Cerebellar nuclear complex (tissue), 1 donor: Measurements from ENCODE around the gene CTIF.
"Not testable (repeated sequence)": the region's sequence is repeated elsewhere in the genome, so short reads cannot be mapped to it uniquely, and the experiment has no call there.

Experiments
- DNase-seq, 2 experiments: peaks; one replicate each; lab custom pipeline; 2025; lab: John Stamatoyannopoulos, UW

The CTIF gene

DNA sequence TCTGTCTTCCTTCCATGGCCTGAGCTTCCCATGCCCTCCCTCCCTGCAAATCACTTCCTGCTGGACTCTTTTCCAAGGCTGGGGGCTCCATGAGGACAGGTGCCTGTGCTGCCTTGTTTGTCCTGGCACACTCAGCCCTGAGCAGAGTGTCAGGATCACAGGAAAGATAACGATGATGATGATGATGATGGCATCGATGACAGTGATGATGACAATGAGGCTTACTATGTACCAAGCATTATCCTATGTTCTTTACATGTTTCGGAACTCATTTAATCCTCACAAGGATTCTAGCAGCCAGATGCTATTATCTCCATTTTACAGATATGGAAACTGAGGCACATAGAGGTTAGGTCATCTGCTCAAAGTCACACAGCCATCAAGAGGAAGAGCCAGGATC lies 170.0 kb downstream of the CTIF start:
- DNase-seq = no peak

DNA sequence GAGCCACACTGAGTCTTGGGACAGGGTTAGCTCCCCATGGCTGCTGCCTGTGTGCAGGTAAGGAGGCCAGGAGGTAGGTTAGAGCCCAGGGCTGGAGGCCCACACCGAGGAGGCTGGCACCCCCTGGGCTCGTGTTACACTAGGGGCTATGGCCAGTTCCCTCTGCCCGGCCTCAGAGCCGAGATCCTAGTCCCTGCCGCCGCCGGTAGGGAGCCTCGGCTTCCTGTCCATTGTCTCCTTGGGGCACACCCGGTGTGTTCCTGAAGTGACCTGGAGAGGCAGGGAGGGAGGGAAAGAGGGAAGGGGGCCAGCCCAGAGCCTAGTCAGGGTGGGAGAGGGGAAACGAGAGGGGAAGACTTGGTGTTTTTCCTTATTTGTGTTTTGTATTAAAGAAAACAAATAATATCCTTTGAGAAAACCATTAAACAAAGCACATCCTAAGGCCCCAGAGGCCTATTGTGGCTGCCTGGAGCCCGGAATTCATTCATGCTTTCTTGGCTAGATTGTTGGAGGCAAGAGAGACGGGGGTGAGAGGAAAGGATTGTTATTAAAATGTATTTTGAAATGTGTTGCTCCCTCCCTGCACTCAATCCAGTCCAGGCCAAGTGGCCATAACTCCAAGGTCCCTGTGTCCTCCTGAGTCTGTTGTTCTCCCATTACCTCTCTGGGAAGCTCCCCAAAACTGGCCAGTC lies 170.7 kb downstream of the CTIF start:
- DNase-seq = no peak

DNA sequence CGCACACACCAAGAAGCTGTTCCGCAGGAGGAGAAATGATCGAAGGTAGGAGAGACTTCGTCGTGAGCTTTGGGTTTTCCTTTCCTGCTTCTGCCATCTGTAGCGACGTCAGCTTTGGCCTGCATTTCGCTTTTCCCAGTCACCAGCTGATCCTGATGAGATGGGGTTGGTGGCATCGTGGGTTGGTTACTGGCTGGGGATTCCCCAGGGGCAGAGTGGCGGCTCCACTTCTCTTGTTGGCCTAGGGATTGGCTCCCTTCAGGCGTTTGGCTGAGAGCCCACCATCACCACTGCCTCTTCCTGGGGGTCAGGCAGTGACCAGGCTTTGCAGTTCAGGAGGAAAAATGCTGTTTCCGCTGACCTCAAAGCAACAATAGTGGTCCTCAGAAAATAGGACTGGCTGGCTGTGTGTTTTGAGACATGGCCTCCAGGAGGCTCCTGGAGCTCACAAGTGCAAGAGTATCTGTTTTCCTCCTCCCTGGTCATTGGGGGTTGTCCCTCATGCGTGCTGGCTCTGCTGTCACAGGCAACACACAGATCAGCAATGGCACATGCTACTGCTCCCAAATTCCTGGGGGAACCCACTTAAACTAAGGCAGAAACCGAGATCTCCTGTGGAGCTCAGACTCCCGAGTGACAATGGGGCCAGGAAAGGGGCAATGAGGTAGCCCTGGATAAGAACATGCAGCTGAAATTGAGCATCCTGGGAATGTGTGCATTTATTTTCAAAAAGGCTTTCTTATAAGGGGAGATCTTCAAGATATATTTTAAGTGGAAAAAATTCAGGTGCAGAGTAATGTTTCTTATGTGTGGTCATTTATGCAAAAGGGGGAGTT lies 173.0 kb downstream of the CTIF start:
- DNase-seq = peak in 1 of 2 experiments; percentile 41

DNA sequence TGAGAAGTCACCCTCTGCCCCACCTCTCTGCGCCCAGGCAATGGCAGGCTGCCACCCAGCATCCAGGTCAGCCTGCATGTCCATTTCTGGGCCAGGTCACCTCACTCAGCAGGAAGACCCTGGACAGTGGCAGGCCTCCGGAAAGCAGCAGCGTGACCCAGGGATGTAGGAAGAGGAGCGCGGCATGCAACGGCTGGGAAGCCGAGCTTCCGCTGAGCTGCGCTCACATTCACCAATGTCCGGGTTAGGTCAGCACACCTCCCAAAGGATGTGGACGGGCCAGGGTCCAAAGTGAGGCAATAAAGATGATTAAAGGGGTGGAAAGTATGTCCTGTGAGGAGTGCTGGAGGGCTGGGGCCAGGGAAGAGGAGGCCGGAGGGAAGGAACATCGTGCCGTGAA lies 174.5 kb downstream of the CTIF start:
- no peak for DNase-seq

DNA sequence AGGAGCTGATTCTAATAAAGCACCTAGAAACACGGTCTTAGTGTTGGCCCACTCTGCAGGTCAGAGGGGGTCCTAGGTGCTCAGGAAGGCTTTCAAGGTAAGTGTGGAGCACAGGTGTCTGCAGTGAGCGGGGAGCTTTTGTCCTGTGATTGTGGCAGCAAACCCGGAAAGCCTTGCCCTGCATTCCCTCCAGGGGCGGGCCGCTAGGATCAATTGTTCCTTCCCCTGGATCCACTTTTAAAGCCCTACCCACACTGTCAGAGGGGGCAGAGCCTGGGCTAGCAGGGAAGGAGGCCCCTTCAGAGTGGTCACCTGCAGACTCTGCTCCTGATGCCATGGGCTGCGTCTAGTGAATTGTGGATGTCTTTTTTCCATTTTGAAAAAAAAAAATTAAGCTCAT lies 176.0 kb downstream of the CTIF start:
- no peak for DNase-seq

DNA sequence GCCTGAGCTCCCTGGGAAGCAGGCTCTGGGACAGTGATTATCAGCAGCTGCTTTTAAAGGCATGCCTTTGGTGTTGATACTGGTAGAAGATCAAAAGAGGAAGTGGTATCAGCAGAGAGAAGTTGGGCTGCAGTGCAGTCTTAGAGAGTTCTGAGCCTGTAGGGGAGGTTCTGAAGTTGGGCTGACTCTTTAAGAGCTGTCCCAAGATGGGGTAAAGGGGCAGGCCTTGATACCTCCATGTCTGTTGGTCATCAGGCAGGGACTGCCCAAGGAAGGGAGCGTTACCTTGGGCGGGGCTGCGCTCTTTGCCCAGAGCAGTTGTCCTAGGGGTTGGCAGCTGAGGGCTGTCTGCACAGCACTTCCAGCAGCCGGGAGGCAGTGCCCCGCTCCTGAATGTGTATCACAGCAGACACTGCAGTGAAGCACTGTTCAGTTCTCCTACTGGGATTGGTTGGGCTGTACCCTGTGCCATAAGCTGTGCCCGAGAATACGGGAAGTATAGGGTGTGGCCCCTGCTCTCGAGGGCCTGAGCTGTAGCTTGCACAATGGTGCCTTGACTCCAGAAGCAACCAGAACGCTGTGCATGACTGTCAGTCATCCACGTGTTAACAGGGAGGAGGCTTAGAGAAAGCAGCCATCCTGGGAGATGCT lies 177.0 kb downstream of the CTIF start:
- no peak for DNase-seq

DNA sequence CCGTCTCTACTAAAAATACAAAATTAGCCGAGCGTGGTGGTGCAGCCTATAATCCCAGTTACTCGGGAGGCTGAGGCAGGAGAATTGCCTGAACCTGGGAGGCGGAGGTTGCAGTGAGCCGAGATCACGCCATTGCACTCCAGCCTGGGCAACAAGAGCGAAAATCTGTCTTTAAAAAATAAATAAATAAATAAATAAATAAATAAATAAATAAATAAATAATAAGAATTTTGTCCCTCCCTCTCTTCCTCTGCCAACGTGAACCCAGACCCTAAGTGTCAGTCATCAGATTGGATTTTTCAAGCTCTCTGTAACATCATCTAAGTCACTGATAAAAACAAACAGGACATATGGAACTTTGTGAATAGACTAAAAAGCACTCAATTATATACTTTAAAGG lies 178.4 kb downstream of the CTIF start:
- DNase-seq = not testable (repeated sequence)

DNA sequence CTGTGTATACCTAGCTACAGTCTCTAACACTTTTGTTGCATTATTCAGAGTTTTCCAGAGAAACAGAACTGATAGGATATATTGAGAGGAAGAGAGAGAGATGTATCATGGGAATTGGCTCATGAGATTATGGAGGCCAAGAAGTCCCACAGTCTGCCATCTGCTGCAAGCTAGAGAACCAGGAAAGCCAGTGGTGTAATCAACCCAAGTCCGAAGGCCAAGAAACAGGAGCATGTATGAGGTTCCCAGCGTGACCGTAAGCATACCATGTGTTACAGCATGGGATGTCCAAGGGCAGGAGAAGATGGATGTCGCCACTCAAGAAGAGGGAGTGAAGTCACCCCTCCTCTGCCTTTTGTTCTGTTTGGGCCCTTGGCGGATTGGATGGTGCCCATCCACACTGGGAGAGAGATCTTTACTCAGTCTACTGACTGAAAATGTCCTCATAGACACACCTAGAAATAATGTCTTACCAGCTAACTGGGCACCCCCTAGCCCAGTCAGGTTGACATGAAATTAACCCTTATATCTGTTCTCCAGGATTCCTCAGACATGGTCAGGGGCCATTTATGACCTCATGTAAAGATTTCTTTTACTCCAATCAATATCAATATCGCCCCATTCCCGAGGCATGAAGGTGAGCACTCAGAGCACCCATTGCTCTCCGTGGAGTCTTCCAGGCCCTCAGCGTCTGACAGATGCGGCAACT lies 179.6 kb downstream of the CTIF start:
- peak in 1 of 2 experiments; percentile 45 for DNase-seq

DNA sequence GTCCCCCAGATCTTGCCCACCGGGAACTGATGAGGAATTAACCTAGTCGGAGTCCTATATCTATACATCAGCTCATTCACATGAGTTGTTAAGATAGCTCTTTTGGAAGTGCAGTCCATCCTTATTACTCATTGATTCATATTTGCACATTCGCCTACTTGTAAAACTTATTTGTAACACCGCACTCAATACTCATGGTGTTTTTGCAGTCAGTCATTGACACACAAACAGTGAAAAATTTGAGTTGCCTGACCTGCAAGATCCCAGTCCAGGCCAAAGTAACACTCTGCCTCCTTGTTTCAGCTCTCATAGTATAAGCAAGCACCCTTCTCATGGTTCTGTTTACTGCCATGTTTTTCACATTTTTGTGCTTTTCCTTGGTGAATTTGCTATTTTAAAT lies 180.6 kb downstream of the CTIF start:
- no peak for DNase-seq

DNA sequence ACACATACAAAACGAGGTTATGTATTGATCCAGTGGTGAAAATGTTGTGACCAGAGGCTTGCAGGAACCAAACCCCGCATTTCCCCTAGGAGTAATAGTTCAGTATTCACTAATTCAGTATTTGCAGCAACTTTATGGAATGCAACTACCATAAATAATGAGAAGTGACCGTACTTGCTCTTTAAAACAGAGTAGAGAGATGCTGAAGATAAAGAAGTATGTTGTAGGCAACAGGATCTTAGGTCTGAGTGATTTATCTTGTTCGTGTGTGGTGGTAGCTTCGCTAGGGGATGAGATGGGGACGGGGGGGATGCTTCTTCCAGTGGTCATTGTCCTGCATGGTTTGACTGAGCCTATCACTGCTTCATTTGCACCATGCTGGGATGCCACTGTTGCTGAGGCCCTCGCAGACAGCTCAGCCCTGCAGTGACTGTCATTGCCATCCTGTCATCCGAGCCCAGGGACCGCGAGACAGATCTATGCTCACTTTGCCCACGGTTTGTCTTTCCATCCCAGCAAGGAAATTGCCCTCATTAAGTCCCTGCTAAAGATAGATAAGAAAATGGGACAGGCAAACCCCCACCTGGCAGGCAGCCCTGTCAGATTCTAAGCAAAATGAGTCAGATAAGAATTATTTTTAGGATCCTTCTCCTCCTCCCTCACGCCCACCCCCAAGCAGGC lies 181.3 kb downstream of the CTIF start:
- DNase-seq = no peak

DNA sequence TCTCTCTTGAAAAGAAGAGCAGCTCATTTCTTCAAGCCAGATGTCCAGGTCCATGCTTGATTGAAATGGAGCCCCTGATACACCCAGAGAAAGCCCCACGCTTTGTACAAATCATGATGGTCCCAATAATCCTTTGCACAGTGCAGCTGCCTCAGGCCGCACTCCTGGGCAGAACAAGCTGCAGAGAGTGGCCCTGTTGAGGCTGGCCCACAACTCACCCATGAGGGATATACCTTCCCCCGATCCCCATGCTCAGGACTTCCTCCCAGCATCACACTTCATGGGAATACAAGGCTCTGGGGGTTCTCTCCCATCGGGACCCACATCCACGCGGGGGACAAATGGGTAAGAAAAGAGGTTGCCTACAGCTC lies 181.8 kb downstream of the CTIF start:
- no peak for DNase-seq

DNA sequence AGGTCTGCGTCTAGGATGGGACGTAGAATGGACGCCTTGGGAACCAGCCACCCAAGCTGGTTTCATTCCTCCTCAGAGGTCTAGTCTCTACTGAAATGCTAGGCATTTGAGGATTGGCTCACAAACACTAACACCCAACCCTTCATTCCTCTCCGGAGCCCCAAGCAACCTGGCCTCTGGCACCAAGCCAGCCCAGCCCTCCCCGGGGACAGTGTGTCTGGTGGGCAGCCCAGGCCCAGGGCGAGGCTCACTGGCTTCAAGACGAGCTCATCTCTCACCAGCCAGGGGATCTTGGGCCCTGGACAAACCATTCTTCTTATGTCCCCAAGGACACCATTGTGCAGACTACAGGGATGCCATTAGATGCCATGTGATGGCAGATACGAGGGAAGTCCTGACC lies 182.5 kb downstream of the CTIF start:
- no peak for DNase-seq

DNA sequence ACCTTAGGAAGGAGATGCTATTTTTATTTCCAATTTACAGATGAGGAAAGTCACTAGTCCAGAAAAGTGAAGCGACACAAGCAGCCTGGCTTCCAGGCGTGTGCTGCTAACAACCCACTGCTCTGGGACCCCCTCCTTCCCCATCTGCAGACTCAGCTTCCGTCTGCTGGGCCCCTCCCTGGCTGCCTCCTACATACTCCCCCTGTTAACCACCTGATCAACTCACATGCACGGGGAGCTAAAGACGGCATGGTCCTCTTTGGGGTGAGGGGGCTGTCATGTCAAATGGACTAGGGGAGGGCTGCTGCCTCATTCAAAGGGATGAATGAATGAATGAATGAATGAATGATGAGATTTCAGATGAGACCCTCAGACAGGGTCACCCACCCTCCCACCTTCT lies 184.2 kb downstream of the CTIF start:
- no peak for DNase-seq

DNA sequence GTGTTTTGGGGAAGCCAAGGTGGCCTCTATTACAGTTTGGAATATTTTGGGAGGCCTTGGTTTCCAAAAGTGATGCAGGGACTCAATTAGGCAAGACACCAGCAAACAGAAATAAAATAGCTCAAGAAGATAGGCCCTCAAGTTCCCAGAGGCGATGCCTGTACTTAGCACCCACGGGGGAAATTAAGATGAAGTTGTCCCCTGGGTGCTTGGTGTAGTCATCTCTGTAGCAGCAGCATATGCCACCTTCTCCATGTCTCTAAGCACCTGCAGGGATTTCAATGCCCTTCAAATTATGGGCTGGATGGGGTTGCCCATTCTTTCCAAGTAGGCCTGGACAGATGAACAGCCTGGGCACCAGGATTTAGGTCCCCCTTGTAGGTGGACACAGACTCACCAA lies 185.0 kb downstream of the CTIF start:
- DNase-seq = no peak

DNA sequence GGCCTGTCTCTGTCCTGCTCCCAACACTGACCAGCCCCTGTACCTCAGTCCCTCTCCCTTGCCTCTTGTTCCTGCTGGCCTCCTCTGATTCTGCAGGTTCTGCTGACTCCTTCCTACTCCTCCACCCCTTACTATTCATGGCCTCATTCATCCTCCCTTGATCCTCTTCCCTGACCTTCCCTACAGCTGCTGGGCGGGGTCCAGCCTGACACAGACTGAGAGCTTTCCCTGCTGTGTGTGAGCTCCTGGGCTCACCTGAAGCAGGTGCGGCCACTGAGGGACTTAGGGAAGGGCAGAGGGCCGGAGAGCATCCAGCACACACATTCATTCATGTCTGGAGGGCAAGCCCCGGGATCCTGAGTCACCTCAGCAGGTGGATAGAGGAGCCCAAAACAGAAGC lies 185.6 kb downstream of the CTIF start:
- DNase-seq = no peak

DNA sequence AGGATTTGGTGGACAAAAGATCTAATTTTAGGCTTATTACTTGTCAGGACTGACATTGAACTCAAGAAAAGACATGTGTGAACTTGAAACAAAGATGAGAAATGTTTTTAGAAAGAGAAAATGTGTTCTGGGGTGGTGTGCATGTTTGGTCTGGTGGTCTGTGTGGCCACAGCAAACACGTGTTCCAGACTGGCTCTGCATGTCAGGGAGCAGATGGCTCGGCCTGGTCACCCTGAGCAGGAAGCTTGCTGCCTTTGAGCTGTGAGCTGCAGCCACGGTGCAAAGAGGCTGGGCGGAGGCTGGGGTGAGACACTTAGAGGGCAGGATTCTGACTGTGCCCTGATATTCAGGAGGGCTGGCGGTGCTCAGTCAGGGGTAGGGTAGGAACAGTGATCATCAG lies 186.1 kb downstream of the CTIF start:
- DNase-seq = peak in 1 of 2 experiments; percentile 31

DNA sequence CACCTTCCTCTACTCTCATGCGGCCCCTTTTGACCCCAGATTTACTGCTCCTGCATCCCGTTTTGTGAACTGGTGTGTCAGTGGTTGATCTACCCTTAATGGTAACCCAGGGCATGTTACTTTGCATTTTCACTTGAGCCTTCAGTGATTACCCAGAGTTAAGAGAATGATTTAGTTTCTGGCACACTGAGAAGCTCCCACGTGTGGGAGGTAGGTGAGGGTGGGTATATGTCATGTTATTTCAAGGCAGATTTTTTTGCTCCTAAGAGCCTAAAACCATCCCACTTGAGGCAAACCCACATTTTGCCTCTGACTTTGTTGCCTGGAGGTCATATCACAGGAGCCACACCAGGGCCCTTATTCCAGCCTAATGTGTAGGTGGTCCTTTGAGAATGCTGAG lies 186.7 kb downstream of the CTIF start:
- DNase-seq = no peak

DNA sequence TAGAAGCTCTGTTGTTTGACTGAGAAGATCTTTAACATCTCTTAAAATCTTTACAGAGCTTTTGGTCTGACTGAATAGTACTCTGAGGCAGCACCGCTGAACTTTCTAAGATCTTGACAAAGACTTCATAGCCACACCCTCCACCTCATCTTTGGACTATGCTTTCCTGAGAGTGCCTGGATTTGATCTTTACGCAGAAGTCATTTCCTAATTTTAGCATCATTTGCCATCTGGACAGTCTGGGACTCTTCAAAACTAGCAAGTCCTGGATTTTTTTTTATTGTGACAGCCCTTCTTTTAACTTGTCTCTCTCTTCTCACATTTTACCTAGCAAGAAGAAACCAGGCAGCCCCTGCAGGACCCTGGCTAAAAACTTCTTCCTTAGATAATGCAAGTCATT lies 188.8 kb downstream of the CTIF start:
- DNase-seq = no peak

DNA sequence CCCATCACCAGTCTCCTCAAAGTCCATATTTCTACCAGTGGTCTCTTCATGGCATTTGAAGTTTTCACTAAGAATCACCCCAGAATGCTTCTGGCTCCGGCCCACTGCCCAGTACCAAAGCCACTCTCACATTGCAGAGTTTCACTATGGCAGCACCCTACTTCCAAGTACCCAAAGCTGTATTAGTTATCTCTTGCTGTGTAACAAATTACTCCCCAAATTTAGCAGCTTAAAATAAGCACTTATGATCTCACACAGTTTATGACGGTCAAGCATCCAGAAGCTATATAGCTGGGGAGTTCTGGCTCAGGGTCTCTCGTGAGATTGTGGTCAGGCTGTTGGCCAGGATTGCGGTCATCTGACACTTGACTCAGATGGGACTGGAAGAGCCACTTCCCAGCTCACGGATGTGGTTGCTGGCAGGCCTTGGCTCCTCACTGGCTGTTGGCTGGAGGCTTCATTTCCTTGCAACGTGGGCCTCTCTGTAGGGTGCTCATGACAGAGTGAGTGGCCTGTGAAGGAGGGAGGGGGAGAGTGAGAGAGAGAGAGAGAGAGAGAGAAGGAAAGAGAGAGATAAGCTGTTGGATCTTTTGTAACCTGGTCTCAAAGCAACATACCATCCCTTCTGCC lies 189.5 kb downstream of the CTIF start:
- no peak for DNase-seq

DNA sequence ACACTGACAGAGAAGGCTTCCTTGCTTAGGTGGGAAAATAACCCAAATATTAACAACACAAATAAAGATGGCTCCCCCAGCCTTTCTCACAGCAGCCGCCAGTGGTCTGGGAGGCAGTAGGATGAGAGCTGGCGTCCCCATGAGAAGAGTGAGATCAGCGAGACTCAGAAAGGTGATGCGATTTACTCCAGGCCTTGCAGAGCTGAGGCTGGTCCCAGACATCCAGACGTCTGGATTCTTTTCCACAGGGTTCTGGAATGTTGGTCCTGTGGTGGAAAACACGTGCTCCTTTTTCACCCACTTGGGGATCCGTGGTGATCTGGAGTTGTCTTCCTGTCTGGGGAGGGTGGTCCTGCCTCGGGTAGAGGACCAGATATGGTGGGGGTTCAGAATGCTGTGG lies 190.6 kb downstream of the CTIF start:
- no peak for DNase-seq

DNA sequence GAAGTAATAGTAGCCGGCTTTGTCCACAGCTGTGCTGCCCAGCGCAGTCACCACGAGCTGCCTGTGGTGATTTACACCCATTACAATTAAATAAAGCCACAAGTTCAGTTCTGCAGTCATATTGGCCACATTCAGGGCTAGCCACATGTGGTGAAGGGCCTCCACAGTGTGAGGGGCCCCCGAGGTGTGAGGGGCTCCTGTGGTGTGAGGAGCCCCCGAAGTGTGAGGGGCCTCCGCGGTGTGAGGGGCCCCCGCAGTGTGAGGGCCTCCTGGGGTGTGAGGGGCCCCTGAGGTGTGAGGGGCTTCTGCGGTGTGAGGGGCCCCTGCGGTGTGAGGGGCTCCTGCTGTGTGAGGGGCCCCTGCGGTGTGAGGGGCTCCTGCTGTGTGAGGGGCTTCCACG lies 191.2 kb downstream of the CTIF start:
- DNase-seq = no peak
